Measurements from ENCODE around the gene PPP1R13B.

Gene PPP1R13B

GRCh38 chr14:103739793-103740501 is 107.4 kb downstream of the PPP1R13B start:
- intact Hi-C loops (cut with DNase I; ENCODE audit: low total_unique reads), result loop anchor here (10.0 kb wide), 1 partner anchor 135 kb away; no protein-coding TSS in a partner anchor

GRCh38 chr14:103739466-103739792 is 107.9 kb downstream of the PPP1R13B start:
- DNase-seq, result no peak
- H3K9me3 ChIP-seq, result no peaks in the 10 kb centered on the region

More at GRCh38 chr14:103739793-103740501, 107.4 kb downstream of the PPP1R13B start:
- TF ChIP-seq CTCF (IDR thresholded peaks at IDR 0.05), result no peak
- H3K4me3 ChIP-seq, result no peak overlapping the region
- peak in 1 of 2 donors; percentile 64 for DNase-seq
- peaks cover 0 to 66% (median 27%) of the 10 kb centered on the region in 3 donors for H3K36me3 ChIP-seq
- no peaks in the 10 kb centered on the region for H3K27me3 ChIP-seq
- no peaks in the 10 kb centered on the region for H3K9me3 ChIP-seq
- no peak overlapping the region for H3K27ac ChIP-seq
- H3K4me1 ChIP-seq, result peaks cover 0 to 35% (median 28%) of the 10 kb centered on the region in 4 donors

GRCh38 chr14:103738701-103739451 is 108.5 kb downstream of the PPP1R13B start:
- peaks cover 0 to 37% (median 32%) of the 10 kb centered on the region in 4 donors for H3K4me1 ChIP-seq
- no peaks in the 10 kb centered on the region for H3K27me3 ChIP-seq
- H3K36me3 ChIP-seq, result peaks cover 7 to 71% (median 34%) of the 10 kb centered on the region in 3 donors
- peak overlapping the region; percentile 1 to 2 for H3K27ac ChIP-seq
- DNase-seq, result peak in 1 of 2 donors; percentile 67
- intact Hi-C loops (cut with DNase I; ENCODE audit: low total_unique reads), result loop anchor here (10.0 kb wide), 1 partner anchor 134 kb away; no protein-coding TSS in a partner anchor
- no peak overlapping the region for H3K4me3 ChIP-seq
- no peaks in the 10 kb centered on the region for H3K9me3 ChIP-seq
- no peak for TF ChIP-seq CTCF (IDR thresholded peaks at IDR 0.05)

More at GRCh38 chr14:103739466-103739792, 107.9 kb downstream of the PPP1R13B start:
- Histone ChIP-seq H3K4me1 (peaks cover 0 to 37% (median 31%) of the 10 kb centered on the region in 4 donors), H3K4me3 (no peak overlapping the region), H3K27me3 (no peaks in the 10 kb centered on the region), H3K27ac (peak overlapping the region in 1 of 2 donors; percentile 1), H3K36me3 (peaks cover 2 to 67% (median 28%) of the 10 kb centered on the region in 3 donors)
- TF ChIP-seq CTCF (IDR thresholded peaks at IDR 0.05), result no peak
- intact Hi-C loops (cut with DNase I; ENCODE audit: low total_unique reads), result loop anchor here (10.0 kb wide), 1 partner anchor 135 kb away; no protein-coding TSS in a partner anchor

- Histone ChIP-seq H3K9me3 (no peaks in the 10 kb centered on the region), H3K27me3 (no peaks in the 10 kb centered on the region), H3K36me3 (peaks cover 13 to 72% (median 41%) of the 10 kb centered on the region in 3 donors), H3K4me1 (peaks cover 0 to 37% (median 32%) of the 10 kb centered on the region in 4 donors), H3K27ac (peak overlapping the region in 1 of 2 donors; percentile 2), H3K4me3 (no peak overlapping the region)
- DNase-seq, result peak in 1 of 2 donors; percentile 37
- no peak for TF ChIP-seq CTCF (IDR thresholded peaks at IDR 0.05)
- intact Hi-C loops (cut with DNase I; ENCODE audit: low total_unique reads), result loop anchor here (10.0 kb wide), 1 partner anchor 133 kb away; no protein-coding TSS in a partner anchor
Observed at GRCh38 chr14:103738166-103738565, 109.2 kb downstream of the PPP1R13B start.

- peaks cover 0 to 37% (median 32%) of the 10 kb centered on the region in 4 donors for H3K4me1 ChIP-seq
- no peak for TF ChIP-seq CTCF (IDR thresholded peaks at IDR 0.05)
- intact Hi-C loops (cut with DNase I; ENCODE audit: low total_unique reads), result loop anchor here (10.0 kb wide), 1 partner anchor 133 kb away; no protein-coding TSS in a partner anchor
- peak overlapping the region; percentile 83 to 84 for H3K27ac ChIP-seq
- peak in 1 of 2 donors; percentile 69 for DNase-seq
- H3K4me3 ChIP-seq, result no peak overlapping the region
- no peaks in the 10 kb centered on the region for H3K27me3 ChIP-seq
- H3K9me3 ChIP-seq, result no peaks in the 10 kb centered on the region
- peaks cover 18 to 76% (median 47%) of the 10 kb centered on the region in 3 donors for H3K36me3 ChIP-seq
Observed at GRCh38 chr14:103737432-103738045, 109.8 kb downstream of the PPP1R13B start.

All from tibial artery (tissue), 4 donors.